Spleen (tissue), 11 donors: ENCODE data around the gene ADAM15. TPM values are rescaled to one million over a fixed set of nuclear protein-coding genes. Genes with fewer than 3 reads are reported as not detected.

Experiments used
- DNase-seq: peaks from one replicate; pipeline ENCODE4 v3.0.0-alpha.2; 2020
- H3K27ac ChIP-seq, 8 donors: fragments of 200-600 bp; sonication (generic) in 7 of 8; 1 replicate in 4 of 8; 2 replicates in 4 of 8; pipeline versions ENCODE4 v1.5.0 to v1.8.0; 2016 to 2021; ENCODE audit warnings: inconsistent platforms in 4 of 8, mild to moderate bottlenecking in 4 of 8, moderate library complexity in 1 of 8
- H3K27me3 ChIP-seq, 7 donors: fragments of 200-600 bp; sonication (generic) in 6 of 7; replicated peaks in 1 of 7; 1 replicate in 4 of 7; 2 replicates in 3 of 7; pipeline versions ENCODE4 v1.5.0 to v1.8.0; 2016 to 2021; ENCODE audit warnings: inconsistent platforms in 3 of 7, mild to moderate bottlenecking in 1 of 7
- H3K36me3 ChIP-seq, 6 donors: fragments of 200-600 bp; sonication (generic) in 5 of 6; 1 replicate in 4 of 6; 2 replicates in 2 of 6; pipeline versions ENCODE4 v1.5.0 to v1.8.0; 2016 to 2021; ENCODE audit warnings: inconsistent platforms in 2 of 6
- H3K4me1 ChIP-seq, 6 donors: fragments of 200-600 bp; sonication (generic) in 5 of 6; 1 replicate in 3 of 6; 2 replicates in 3 of 6; pipeline versions ENCODE4 v1.5.0 to v1.8.0; 2016 to 2021; ENCODE audit warnings: inconsistent platforms in 3 of 6
- H3K4me3 ChIP-seq, 8 donors: fragments of 200-600 bp; sonication (generic) in 7 of 8; 1 replicate in 4 of 8; 2 replicates in 4 of 8; pipeline versions ENCODE4 v1.5.0 to v1.8.0; 2016 to 2021; ENCODE audit warnings: inconsistent platforms in 4 of 8, mild to moderate bottlenecking in 4 of 8, moderate library complexity in 2 of 8
- H3K9me3 ChIP-seq, 8 donors: fragments of 200-600 bp; sonication (generic) in 7 of 8; 1 replicate in 4 of 8; 2 replicates in 4 of 8; pipeline versions ENCODE4 v1.5.0 to v1.8.0; 2016 to 2021; ENCODE audit warnings: inconsistent platforms in 4 of 8
- POLR2A ChIP-seq, 3 donors: fragments of 450-650 bp; IDR thresholded peaks; one replicate each; pipeline ENCODE4 v1.5.1; 2017; ENCODE audit warnings: antibody characterized with exemption in 3 of 3, mild to moderate bottlenecking in 1 of 3
- POLR2AphosphoS5 ChIP-seq, 3 donors: sonication (generic); formaldehyde crosslinking; IDR thresholded peaks; one replicate each; pipeline ENCODE4 v1.5.1; 2017; ENCODE audit warnings: antibody characterized with exemption in 3 of 3
- WGBS, 5 donors: extraction: QIAGEN DNeasy Blood & Tissue Kit in 3 of 5; methylation state at CpG; one replicate each; pipeline versions ENCODE4 v1.1.5 to v1.1.7; 2013 to 2018; 5-methylcytosine and 5-hydroxymethylcytosine counted together
- intact Hi-C: fragments of 100-400 bp; cut with DNase I; formaldehyde crosslinking; loops from one replicate; pipeline ENCODE4 v1.15.0; 2023; ENCODE audit warnings: low total_unique reads
- polyA plus RNA-seq, 3 donors: library from polyadenylated mRNA; stranded (reverse); fragments of 200-250 nt; gene quantifications; one replicate each; pipeline ENCODE4 v1.2.1, GENCODE V29; 2013
- total RNA-seq, 7 donors: library from RNA; depleted of rRNA in 3 of 7; stranded (reverse); fragments of >200 nt in 3 of 7; fragmentation: NEBNext Ultra II Directional in 4 of 7; extraction: Animal tissue kit (Norgen Biotek cat#: 25700) in 4 of 7; gene quantifications; one replicate each; pipeline versions ENCODE4 v1.1.0 to v1.2.1, GENCODE V29; 2016 to 2021
- TF ChIP-seq, protein P1 (sequence below), 11 experiments: fragments of 200-600 bp in 7 of 11; fragments of 450-650 bp in 4 of 11; sonication (generic) in 4 of 11; IDR thresholded peaks in 8 of 11; conservative IDR thresholded peaks in 3 of 11; 1 replicate in 7 of 11; 2 replicates in 4 of 11; pipeline versions ENCODE4 v1.4.0 to v1.8.0; 2016 to 2021; ENCODE audit warnings: antibody characterized with exemption in 11 of 11, inconsistent platforms in 4 of 11, mild to moderate bottlenecking in 1 of 11
- donor health status: healthy with polysubstance abuse.
- donor health status: DM: no; HTN: no; CAD: no; lungs with moderate emphysema.
- donor health status: DM: no; HTN: no; CAD: no.
- donor health status: Bipolar disorder and iron deficiency.
- donor health status: healthy.
- donor health status: DM: no; HTN: no; CAD: no.
- donor health status: DM: yes; HTN: yes; CAD: no.

Gene ADAM15
- total and polyA plus RNA-seq, 10 donors = 70.8 to 313 (median 86.6) TPM

DNA sequence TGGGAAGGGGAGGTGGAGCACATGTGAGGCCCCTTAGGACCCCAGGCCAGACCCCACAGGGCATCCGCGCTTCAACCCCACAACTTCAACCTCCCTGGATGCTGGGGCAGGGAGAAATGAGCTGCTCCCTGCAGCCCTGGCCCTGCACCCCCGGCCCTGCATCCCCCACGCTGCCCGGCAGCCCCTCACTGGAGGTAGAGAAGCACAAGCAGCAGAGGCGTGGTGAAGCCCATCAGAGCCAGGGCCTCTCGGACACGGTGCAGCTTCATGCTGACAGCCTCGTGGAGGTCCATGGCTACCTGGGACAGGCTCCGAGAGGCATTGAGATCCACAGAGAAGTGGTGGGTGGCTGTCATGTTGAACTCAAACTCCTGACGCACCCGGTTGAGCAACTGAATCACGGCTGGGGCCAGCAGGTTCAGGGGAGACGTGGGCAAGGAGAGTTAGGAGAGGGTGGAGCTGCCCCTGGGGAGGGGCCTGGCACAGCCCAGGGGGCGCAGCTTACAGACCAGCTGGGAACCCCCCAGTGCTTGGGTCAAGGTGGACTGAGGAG is 20.8 kb upstream of the ADAM15 start:
- no peak for DNase-seq
- H3K36me3 ChIP-seq = no peaks in the 10 kb centered on the region
- intact Hi-C loops = no loop called here
- H3K27ac ChIP-seq = no peak overlapping the region
- WGBS, 5 donors = 80 to 93% (median 87%) methylated on average over 9 to 15 of the region's 15 CpGs
- H3K4me3 ChIP-seq = no peak overlapping the region
- peaks cover 0 to 10% (median 0%) of the 10 kb centered on the region in 6 donors for H3K4me1 ChIP-seq
- TF ChIP-seq, protein P1, sequence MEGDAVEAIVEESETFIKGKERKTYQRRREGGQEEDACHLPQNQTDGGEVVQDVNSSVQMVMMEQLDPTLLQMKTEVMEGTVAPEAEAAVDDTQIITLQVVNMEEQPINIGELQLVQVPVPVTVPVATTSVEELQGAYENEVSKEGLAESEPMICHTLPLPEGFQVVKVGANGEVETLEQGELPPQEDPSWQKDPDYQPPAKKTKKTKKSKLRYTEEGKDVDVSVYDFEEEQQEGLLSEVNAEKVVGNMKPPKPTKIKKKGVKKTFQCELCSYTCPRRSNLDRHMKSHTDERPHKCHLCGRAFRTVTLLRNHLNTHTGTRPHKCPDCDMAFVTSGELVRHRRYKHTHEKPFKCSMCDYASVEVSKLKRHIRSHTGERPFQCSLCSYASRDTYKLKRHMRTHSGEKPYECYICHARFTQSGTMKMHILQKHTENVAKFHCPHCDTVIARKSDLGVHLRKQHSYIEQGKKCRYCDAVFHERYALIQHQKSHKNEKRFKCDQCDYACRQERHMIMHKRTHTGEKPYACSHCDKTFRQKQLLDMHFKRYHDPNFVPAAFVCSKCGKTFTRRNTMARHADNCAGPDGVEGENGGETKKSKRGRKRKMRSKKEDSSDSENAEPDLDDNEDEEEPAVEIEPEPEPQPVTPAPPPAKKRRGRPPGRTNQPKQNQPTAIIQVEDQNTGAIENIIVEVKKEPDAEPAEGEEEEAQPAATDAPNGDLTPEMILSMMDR (IDR thresholded peaks at IDR 0.05 in 8 of 11, conservative IDR thresholded peaks at IDR 0.05 in 3 of 11) = no peak
- TF ChIP-seq POLR2A (IDR thresholded peaks at IDR 0.05) (no peak), POLR2AphosphoS5 (IDR thresholded peaks at IDR 0.05) (no peak)
- H3K9me3 ChIP-seq = no peaks in the 10 kb centered on the region
- no peaks in the 10 kb centered on the region for H3K27me3 ChIP-seq

DNA sequence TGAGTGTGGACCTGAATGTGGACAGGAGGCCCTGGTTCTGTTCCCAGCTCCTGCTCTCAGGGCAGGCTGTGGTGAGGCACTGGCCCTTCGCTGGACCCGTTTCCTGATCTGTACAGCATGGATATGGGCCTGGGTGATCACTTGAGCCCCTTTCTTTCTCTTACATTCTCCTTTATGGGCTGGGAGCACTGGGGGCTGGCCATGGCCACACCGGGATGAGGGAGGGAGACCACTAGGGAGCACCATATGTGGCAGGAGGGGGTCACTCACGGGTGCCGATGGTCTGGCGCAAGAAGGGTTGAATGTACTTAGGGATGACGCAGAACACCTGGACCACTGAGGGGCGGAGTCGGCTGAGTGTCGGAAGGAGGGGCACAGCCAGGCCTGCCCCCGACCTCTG is 20.2 kb upstream of the ADAM15 start:
- 76 to 93% (median 84%) methylated on average over 9 to 11 of the region's 11 CpGs for WGBS, 5 donors
- no peak overlapping the region for H3K4me3 ChIP-seq
- H3K36me3 ChIP-seq = no peaks in the 10 kb centered on the region
- H3K4me1 ChIP-seq = peaks cover 0 to 10% (median 0%) of the 10 kb centered on the region in 6 donors
- H3K9me3 ChIP-seq = no peaks in the 10 kb centered on the region
- intact Hi-C loops = no loop called here
- H3K27ac ChIP-seq = no peak overlapping the region
- DNase-seq = no peak
- no peaks in the 10 kb centered on the region for H3K27me3 ChIP-seq
- TF ChIP-seq POLR2AphosphoS5 (IDR thresholded peaks at IDR 0.05) (no peak), POLR2A (IDR thresholded peaks at IDR 0.05) (no peak)
- TF ChIP-seq, protein P1 (IDR thresholded peaks at IDR 0.05 in 8 of 11, conservative IDR thresholded peaks at IDR 0.05 in 3 of 11) = no peak

DNA sequence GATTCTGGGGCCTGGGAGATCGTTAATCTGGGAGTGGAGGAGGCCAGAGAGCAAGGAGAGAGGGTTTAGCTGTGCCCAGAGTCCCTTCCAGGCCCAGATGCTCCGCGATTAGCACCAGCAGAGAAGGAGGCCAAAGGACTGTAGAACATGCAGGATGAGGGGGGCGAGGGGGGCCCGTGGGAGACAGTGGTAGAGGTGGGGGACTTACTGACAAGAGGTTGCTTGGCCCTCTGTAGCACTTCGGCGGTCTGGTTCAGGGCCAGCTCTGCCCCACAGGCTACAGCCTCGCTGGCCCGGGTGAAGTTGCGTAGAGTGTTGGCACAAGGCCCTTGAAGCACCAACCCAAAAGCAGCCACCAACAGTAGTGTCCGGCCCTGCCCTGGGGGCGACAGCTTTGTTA is 18.2 kb upstream of the ADAM15 start:
- 87 to 91% (median 88%) methylated on average over 12 of the region's 12 CpGs for WGBS, 5 donors
- H3K4me1 ChIP-seq = peaks cover 0 to 19% (median 0%) of the 10 kb centered on the region in 6 donors
- no peaks in the 10 kb centered on the region for H3K9me3 ChIP-seq
- H3K27me3 ChIP-seq = peaks cover 0 to 2% (median 0%) of the 10 kb centered on the region in 7 donors
- intact Hi-C loops = no loop called here
- no peaks in the 10 kb centered on the region for H3K36me3 ChIP-seq
- H3K27ac ChIP-seq = no peak overlapping the region
- H3K4me3 ChIP-seq = no peak overlapping the region
- DNase-seq = no peak
- TF ChIP-seq POLR2AphosphoS5 (IDR thresholded peaks at IDR 0.05) (no peak), POLR2A (IDR thresholded peaks at IDR 0.05) (no peak)
- TF ChIP-seq, protein P1 (IDR thresholded peaks at IDR 0.05 in 8 of 11, conservative IDR thresholded peaks at IDR 0.05 in 3 of 11) = no peak

DNA sequence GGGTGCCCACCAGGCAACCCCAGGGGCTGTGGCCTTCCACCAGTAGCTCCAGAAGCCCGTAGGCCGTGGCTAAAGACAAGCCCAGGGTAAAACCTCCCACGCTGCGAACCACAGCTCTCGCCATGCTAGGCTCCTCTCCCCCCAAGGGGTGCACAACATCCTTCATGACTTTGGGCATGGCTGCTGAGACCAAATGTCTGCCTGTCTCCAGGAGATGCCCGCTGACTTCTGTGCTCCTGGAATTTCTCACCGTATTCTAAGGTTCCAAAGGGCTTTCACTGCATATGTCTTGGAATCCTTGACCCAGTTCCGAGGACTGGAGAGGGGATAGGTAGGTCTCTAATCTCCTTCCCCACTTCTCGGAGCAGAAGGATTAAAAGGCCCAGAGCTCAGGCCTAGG is 17.6 kb upstream of the ADAM15 start, which contains the start of the genes DCST1 and DCST2:
DCST1 (plus strand) TSS at position 301 of the 400 bp plus-strand sequence. CDS start 213 bp downstream, outside the sequence.
DCST2 (minus strand) TSS at position 258 of the 400 bp plus-strand sequence; CDS start at position 178, 80 bp downstream.
- no peak for TF ChIP-seq POLR2A (IDR thresholded peaks at IDR 0.05)

More for the DNA sequence above, 17.6 kb upstream of the ADAM15 start, which contains the start of the genes DCST1 and DCST2:
- intact Hi-C loops = no loop called here
- H3K4me1 ChIP-seq = peaks cover 0 to 19% (median 0%) of the 10 kb centered on the region in 6 donors
- H3K9me3 ChIP-seq = no peaks in the 10 kb centered on the region
- no peak within 1 kb of the TSS for H3K27ac ChIP-seq
- no peaks in the 10 kb centered on the region for H3K36me3 ChIP-seq
- H3K27me3 ChIP-seq = peaks cover 0 to 5% (median 0%) of the 10 kb centered on the region in 7 donors
- DNase-seq = no peak
- no peak within 1 kb of the TSS for H3K4me3 ChIP-seq
- WGBS, 5 donors = 88 to 100% (median 95%) methylated on average over 9 of the region's 9 CpGs
